ENCODE data around the gene MTIF2.

DNA sequence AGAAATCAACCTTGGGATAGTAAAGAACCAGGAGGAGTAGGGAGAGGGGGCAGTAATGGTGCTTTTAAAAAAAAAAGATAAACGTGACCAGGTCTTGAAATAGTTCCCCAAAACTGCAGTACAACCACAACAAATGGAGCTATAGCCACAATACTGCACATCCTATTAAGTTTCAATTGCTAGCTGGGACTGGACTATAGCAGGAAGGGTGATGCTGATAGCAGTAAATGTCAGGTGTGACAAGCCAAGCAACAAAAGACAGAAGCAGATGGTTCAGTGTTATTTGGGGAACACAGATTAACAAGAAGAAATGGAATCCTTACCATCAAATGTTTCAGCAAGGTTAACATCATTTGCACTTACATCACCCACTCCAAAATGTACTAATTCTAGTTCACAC is 26.4 kb downstream of the MTIF2 start:
- TF ChIP-seq, protein P1, sequence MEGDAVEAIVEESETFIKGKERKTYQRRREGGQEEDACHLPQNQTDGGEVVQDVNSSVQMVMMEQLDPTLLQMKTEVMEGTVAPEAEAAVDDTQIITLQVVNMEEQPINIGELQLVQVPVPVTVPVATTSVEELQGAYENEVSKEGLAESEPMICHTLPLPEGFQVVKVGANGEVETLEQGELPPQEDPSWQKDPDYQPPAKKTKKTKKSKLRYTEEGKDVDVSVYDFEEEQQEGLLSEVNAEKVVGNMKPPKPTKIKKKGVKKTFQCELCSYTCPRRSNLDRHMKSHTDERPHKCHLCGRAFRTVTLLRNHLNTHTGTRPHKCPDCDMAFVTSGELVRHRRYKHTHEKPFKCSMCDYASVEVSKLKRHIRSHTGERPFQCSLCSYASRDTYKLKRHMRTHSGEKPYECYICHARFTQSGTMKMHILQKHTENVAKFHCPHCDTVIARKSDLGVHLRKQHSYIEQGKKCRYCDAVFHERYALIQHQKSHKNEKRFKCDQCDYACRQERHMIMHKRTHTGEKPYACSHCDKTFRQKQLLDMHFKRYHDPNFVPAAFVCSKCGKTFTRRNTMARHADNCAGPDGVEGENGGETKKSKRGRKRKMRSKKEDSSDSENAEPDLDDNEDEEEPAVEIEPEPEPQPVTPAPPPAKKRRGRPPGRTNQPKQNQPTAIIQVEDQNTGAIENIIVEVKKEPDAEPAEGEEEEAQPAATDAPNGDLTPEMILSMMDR (IDR thresholded peaks at IDR 0.05; ENCODE audit: low read length) = no peak
- TF ChIP-seq EZH2 (optimal IDR thresholded peaks at IDR 0.05; ENCODE audit: low read depth, low read length) (no peak), EZH2phosphoT487 (IDR thresholded peaks at IDR 0.05; ENCODE audit: low read length) (no peak)
